C4-2B (cell line): ENCODE measurements around the gene TRIM4.

ENCODE experiments used
- CTCF ChIP-seq: fragments of 450-650 bp; conservative IDR thresholded peaks from 2 replicates; pipeline ENCODE4 v1.5.1; 2017; ENCODE audit warnings: mild to moderate bottlenecking
- ZFX ChIP-seq: fragments of 450-650 bp; IDR thresholded peaks from 2 replicates; pipeline ENCODE4 v1.6.1; 2017

GRCh38 chr7:99898023-99898357, 21.3 kb downstream of the TRIM4 start:
- no peak for TF ChIP-seq CTCF
- TF ChIP-seq ZFX, result no peak
